LNCaP clone FGC (cell line): ENCODE data around the gene PTPRT.

ENCODE experiments used
- DNase-seq: peaks from one replicate; pipeline ENCODE4 v3.0.0-alpha.2; 2011; ENCODE audit warnings: low read depth
- H3K4me3 ChIP-seq: 2 replicates; pipeline ENCODE4 v1.5.1; 2011; ENCODE audit warnings: mild to moderate bottlenecking, low read depth, low read length, control low read depth
- TF ChIP-seq, protein P1 (sequence below): IDR thresholded peaks from 2 replicates; pipeline ENCODE4 v1.5.1; 2012; ENCODE audit warnings: mild to moderate bottlenecking; ENCODE audit not compliant: control insufficient read depth, insufficient read depth; ENCODE audit errors: extremely low read depth

Gene PTPRT

DNA sequence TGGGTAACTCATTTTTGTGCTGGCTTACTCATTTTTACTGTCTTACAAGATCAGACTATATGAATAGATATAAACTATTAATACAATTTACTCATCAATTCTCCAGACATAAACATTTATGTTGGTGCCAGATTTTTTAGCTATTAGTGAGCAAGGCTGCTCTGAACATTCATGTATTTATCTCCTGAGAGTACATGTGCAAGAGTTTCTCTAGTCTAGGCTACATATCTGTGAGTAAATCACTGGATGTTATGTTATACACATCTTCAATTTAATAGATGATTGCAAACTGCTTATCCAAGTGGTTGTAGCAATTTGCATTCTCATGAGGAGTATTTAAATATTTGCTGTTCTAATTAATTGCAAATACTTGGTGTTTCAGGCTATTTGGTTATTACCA, 687.1 kb downstream of the PTPRT start:
- DNase-seq = no peak
- TF ChIP-seq, protein P1, sequence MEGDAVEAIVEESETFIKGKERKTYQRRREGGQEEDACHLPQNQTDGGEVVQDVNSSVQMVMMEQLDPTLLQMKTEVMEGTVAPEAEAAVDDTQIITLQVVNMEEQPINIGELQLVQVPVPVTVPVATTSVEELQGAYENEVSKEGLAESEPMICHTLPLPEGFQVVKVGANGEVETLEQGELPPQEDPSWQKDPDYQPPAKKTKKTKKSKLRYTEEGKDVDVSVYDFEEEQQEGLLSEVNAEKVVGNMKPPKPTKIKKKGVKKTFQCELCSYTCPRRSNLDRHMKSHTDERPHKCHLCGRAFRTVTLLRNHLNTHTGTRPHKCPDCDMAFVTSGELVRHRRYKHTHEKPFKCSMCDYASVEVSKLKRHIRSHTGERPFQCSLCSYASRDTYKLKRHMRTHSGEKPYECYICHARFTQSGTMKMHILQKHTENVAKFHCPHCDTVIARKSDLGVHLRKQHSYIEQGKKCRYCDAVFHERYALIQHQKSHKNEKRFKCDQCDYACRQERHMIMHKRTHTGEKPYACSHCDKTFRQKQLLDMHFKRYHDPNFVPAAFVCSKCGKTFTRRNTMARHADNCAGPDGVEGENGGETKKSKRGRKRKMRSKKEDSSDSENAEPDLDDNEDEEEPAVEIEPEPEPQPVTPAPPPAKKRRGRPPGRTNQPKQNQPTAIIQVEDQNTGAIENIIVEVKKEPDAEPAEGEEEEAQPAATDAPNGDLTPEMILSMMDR = no peak
- H3K4me3 ChIP-seq = no peak overlapping the region

DNA sequence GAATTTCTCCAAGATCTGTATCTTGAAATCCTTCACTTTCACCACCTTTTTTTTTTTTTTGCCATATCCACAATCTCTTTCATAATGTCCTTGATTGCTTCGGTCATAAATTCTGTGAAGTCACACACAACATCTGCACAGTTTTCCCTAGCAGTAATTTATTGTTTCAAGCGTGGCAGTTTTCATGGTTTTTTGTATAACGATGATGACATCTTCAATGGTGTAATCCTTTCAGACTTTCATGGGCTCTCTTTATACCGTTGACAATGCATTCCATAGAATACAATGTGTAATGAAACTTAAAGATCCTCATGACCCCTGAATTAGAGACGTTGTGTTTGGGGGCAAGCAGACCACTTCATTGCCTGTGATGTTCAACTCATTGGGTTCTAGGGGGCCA, 693.1 kb downstream of the PTPRT start:
- TF ChIP-seq, protein P1 = no peak
- no peak overlapping the region for H3K4me3 ChIP-seq
- no peak for DNase-seq

GRCh38 chr20:42494290-42494689, 695.4 kb downstream of the PTPRT start:
- no peak for DNase-seq
- TF ChIP-seq, protein P1 = no peak

GRCh38 chr20:42493001-42493400, 696.7 kb downstream of the PTPRT start:
- no peak for DNase-seq
- TF ChIP-seq, protein P1 = no peak
- H3K4me3 ChIP-seq = no peak overlapping the region

More at GRCh38 chr20:42494290-42494689, 695.4 kb downstream of the PTPRT start:
- no peak overlapping the region for H3K4me3 ChIP-seq

DNA sequence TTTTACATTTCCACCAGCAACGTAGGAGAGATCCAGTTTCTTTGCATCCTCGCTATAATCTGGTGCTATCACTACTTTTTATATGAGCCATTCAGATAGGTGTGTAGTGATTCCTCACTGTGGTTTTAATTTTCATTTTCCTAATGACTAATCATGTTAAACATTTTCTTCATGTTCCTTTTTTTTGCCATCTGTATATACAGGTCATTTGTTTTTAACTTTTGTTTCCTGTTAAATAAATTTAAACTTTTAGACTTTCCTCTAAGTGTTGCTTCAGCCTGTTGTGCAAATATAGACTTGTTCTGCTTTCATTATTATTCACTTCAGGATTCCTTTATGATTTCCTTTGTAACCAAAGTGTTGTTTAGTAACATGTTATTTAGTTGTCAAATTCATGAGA, 697.4 kb downstream of the PTPRT start:
- DNase-seq = no peak
- TF ChIP-seq, protein P1 = no peak
- no peak overlapping the region for H3K4me3 ChIP-seq

DNA sequence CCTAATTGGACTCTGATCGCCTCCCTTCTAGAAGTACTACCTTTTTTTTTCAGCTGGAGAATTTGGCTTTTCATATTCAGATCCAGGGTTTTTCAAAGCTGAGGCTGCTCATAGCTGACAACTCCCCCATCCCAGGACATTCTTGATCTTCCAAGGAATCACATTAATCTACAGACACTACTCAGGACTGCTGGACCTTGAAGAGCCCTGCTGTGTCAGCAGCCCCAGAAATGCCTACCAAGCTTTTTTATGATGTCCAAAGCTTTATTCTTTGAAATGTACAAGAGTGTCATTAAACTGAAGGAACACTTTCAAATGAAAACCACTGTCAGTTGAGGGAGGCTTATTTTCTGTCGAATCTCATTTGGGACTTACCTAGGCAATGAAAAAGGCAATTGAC, 704.1 kb downstream of the PTPRT start:
- no peak overlapping the region for H3K4me3 ChIP-seq
- no peak for DNase-seq
- TF ChIP-seq, protein P1 = no peak

GRCh38 chr20:42484790-42485375, 704.8 kb downstream of the PTPRT start:
- no peak for DNase-seq
- H3K4me3 ChIP-seq = no peak overlapping the region
- TF ChIP-seq, protein P1 = no peak
